G401 (cell line): Measurements from ENCODE around the gene GAL3ST2. TPM values are rescaled to one million over a fixed set of nuclear protein-coding genes. Genes with fewer than 3 reads are reported as not detected.

ENCODE experiments used
- DNase-seq: peaks from one replicate; pipeline ENCODE4 v3.0.0-alpha.2; 2015; ENCODE audit warnings: low spot score
- in situ Hi-C: cut with HindIII; loops from 2 replicates; pipeline ENCODE4 v1.10.0; 2016; ENCODE audit warnings: low sequenced_read_pairs, mixed read lengths
- total RNA-seq: library from RNA; depleted of rRNA; stranded (reverse); fragments of >200 nt; shearing (Covaris generic); gene quantifications from 2 replicates; pipeline ENCODE4 v1.2.3, GENCODE V29; 2014; rRNA removed

The GAL3ST2 gene
- total RNA-seq, 1 experiment from 2014 or later: not detected

DNA sequence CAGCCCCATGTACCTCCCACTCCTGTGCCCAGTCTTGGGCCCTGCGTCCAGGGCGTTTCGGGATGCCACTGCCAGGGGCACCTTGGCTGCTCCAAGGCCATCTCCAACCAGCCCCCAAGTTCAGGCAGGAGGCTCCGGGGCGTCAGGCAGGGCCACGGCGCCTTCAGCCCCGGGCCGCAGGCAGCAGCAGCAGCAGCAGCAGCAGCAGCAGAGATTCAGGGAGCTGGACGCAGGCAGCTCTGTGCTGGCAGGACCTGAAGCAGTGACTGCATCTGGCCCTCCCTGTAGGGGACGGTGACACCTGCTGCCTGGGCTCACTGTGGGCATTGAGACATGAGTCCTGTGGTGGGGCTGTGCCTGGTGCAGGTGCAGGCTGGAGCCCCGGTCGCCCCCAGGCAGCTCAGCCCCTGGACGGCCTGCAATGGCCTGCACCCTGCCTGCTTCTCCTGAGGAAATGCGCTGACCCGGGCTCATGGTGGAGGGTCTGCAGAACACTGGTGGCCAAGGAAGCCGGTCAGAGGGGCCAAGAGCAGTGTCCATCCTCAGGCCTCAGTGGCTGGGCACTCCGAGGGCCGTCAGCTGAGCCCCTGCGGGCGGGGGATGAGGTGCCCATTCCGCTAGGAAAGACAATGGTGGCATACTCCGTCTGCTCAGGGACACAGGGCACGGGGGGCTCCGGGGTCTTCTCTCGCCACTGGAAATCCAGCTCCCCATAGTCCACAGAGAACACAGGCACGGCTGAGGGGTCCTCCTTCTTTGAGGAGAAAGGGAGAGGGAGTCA, 74.1 kb downstream of the GAL3ST2 start:
- no peak for DNase-seq
- in situ Hi-C loops: no loop called here

DNA sequence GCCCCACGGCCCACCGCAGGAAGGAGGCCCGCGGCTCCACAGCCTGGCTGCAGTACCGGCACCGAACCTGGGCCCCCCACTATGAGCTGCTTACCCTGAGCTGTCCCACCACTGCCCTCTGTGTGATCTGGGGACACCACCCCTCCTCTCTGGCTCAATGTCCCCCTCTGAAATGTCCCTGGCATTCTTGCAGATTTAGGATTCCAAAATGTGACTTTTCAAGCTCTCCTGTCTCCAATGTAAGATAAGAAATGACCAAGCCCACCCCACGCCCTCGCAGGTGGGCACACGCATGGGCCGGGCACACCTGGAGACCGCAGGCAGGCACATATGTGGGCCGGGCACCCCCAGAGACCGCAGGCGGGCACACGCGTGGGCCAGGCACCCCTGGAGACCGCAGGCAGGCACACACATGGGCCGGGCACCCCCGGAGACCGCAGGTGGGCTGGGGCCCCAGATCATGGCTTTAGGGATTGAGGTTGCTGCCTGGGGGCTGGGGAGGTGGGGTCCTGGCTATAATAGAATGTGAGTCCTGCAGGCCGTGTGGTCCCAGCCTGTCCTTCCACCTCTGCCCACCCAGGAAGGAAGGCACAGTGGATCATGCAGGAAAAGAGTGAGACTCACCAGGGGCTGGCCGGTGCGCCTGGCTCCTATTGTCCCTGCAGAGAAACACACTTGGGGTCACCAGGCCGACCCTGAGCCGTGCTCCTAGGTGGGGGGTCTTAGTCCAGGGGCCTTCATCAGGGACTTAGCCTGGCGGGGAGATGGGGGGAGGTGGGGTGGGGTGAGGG, 74.9 kb downstream of the GAL3ST2 start:
- DNase-seq: no peak
- in situ Hi-C loops: no loop called here

DNA sequence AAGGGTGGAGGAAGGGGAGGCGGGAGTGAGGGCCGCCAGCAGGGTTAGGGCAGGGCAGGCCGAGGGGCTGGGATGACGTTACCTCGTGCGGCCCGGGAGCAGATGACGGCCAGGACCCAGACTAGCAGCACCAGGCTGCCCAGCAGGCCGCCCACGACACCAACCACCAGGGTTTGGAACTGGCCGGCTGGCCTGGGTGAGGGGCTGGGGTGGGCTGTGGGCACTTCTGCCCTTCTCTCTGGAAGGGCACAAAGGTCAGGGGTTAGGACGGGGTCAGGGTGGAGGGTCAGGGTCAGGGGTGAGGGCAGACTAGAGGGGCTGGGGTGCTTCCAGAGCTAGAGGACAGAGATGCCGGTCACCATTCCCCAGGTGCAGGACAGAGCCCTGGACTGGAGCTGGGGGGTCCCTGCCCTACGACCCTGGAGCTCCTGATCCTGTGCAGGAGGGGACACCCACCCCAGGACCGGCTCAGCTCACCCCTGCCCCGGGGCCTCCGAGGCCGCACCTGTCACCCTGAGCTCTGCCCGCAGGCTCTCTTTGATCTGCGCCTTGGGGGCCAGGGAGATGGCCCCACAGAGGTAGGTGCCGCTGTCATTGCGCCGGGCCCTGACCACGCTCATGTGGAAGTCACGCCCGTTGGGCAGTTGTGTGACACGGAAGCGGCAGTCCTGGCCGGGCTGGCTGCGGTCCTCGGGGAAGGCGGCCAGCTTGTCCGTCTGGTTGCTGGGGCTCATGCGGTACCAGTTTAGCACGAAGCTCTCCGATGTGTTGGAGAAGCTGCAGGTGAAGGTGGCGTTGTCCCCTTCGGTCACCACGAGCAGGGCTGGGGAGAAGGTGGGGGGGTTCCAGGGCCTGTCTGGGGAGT, 75.7 kb downstream of the GAL3ST2 start:
- no peak for DNase-seq
- in situ Hi-C loops: no loop called here

DNA sequence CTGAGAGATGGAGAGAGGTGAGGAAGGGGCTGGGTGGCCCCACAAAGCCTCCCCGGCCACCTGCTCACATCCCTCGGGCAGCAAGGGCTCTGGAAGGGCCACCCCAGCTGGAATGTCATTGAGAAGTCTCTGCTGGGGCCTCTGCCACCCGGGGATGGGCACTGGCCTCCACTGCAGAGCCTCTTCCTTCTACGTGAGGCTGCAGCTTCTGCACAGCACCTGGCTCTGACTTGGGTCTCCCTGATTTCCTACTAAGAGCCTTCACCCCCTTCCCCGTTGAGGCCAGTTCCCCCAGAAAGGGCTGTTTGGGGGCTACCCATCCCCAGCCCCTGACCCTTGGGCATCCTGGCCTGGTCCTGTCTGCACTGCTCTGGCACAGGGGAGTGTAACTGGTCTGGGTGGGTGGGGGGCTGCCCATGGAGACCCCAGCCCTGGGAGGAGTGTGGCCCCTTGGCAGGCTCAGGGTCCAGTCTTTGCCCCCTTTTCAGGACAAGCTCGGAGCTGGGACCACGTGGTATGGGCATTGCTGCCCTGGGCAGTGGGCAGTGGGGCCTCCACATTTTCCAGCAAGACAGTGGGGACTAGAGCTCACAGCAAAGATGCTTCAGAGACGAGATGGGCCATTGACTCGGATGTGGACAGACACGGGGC, 76.5 kb downstream of the GAL3ST2 start:
- in situ Hi-C loops: no loop called here
- DNase-seq: no peak

Other genes starting within 250 kb of the GAL3ST2 start
- 26.9 and 36.3 TPM in 2 replicates for gene BOK, start 218.1 kb upstream of the GAL3ST2 start, total RNA-seq
- gene THAP4, start 139.7 kb upstream of the GAL3ST2 start, total RNA-seq: 85.0 and 86.2 TPM in 2 replicates
- gene ATG4B, start 139.1 kb upstream of the GAL3ST2 start, total RNA-seq: 71.2 and 118 TPM in 2 replicates
- 52.0 and 57.9 TPM in 2 replicates for gene DTYMK, start 90.0 kb upstream of the GAL3ST2 start, total RNA-seq
- gene ING5, start 74.8 kb upstream of the GAL3ST2 start, total RNA-seq: 21.6 and 65.8 TPM in 2 replicates
- 48.4 and 50.7 TPM in 2 replicates for gene D2HGDH, start 42.2 kb upstream of the GAL3ST2 start, total RNA-seq
- gene NEU4, start 32.4 kb downstream of the GAL3ST2 start, total RNA-seq: not detected in 2 replicates
- gene PDCD1, start 82.1 kb downstream of the GAL3ST2 start, total RNA-seq: 0.62 TPM in 1 of 2 replicates, not detected in the other
- gene RTP5, start 92.9 kb downstream of the GAL3ST2 start, total RNA-seq: not detected in 2 replicates